ENCODE results near the gene HAP1.

HAP1 gene

DNA sequence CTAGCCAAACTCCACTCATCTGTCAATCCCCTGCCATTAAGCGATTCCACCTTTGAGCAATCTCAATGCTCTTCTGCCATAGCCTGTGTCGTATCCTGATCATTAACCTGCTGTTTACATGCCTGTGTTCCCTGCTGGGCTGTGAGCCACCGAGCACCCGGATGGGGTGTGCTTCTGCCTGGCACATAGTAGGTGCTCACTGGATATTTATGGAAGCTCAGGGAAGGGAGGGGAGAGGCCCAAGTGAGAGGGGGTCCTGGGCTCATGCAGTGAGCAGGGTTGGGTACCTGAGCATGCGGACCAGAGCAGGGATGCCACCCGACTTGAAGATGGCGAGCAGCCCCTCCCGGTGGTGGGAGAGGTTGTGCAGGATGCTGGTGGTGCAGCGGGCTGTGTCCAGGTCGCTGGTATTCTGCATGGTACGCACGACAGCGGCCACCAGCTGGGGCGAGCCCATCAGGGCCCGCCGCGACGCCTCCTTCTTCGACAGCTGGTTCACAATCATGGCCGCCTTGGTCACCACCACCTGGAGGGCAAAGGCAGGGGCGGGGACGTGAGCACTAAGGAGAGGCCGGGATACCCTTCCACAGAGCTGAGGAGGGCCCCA is 34.3 kb upstream of the HAP1 start:
- Histone ChIP-seq H3K9me3 (replicated peaks in 1 of 11) (no peaks in the 10 kb centered on the region), H4K20me1 (peaks cover 45 to 89% (median 69%) of the 10 kb centered on the region in 11 experiments), H3K9ac (no peak overlapping the region), H3K4me1 (peaks cover 18 to 26% (median 22%) of the 10 kb centered on the region in 10 experiments), H3K36me3 (peaks cover 90 to 94% (median 93%) of the 10 kb centered on the region in 11 experiments), H3K27me3 (no peaks in the 10 kb centered on the region), H3K27ac (no peak overlapping the region), H3K4me2 (no peak overlapping the region), H3K4me3 (no peak overlapping the region)
- no peak for TF ChIP-seq Cebpa-rat (IDR thresholded peaks at IDR 0.05)

- H4K20me1 ChIP-seq, result peaks cover 32 to 89% (median 69%) of the 10 kb centered on the region in 11 experiments
- H3K4me3 ChIP-seq, result no peak overlapping the region
- H3K9ac ChIP-seq, result no peak overlapping the region
- no peaks in the 10 kb centered on the region for H3K27me3 ChIP-seq
- H3K36me3 ChIP-seq, result peaks cover 99 to 100% (median 100%) of the 10 kb centered on the region in 11 experiments
- no peak overlapping the region for H3K4me2 ChIP-seq
- H3K4me1 ChIP-seq, result peaks cover 5 to 13% (median 9%) of the 10 kb centered on the region in 10 experiments; a peak in 19 of 20 replicates
- H3K9me3 ChIP-seq (replicated peaks in 1 of 11), result no peaks in the 10 kb centered on the region
- no peak for TF ChIP-seq Cebpa-rat (IDR thresholded peaks at IDR 0.05)
- no peak overlapping the region for H3K27ac ChIP-seq
These were observed 33.0 kb upstream of the HAP1 start for GRCh38 chr17:41767324-41768042.

DNA sequence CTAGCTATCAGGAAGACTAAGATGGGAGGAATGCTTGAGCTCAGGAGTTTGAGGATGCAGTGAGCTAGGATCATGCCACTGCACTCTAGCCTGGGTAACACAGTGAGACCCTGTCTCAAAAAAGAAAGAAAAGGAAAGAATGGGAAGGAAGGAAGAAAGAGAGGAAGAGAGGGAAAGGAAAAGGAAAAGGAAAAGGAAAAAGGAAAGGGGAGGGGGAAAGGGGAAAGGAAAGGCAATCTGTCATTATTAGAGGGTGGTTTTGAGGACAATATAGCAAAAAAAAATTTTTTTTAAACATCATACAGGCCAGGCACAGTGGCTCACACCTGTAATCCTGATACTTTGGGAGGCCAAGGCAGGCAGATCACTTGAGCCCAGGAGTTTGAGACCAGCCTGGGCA is 31.7 kb upstream of the HAP1 start:
- Histone ChIP-seq H4K20me1 (peaks cover 18 to 82% (median 65%) of the 10 kb centered on the region in 11 experiments; a peak in 21 of 22 replicates), H3K27ac (no peak overlapping the region), H3K4me2 (no peak overlapping the region), H3K4me1 (no peaks in the 10 kb centered on the region), H3K9me3 (replicated peaks in 1 of 11) (no peaks in the 10 kb centered on the region), H3K36me3 (peaks cover 99 to 100% (median 100%) of the 10 kb centered on the region in 11 experiments), H3K4me3 (no peak overlapping the region), H3K27me3 (no peaks in the 10 kb centered on the region), H3K9ac (no peak overlapping the region)
- TF ChIP-seq Cebpa-rat (IDR thresholded peaks at IDR 0.05), result no peak

GRCh38 chr17:41763327-41763726 is 28.9 kb upstream of the HAP1 start:
- no peaks in the 10 kb centered on the region for H3K9me3 ChIP-seq (replicated peaks in 1 of 11)
- no peaks in the 10 kb centered on the region for H3K27me3 ChIP-seq
- no peak overlapping the region for H3K4me2 ChIP-seq
- peaks cover 0 to 72% (median 45%) of the 10 kb centered on the region in 11 experiments; a peak in 18 of 22 replicates for H4K20me1 ChIP-seq
- TF ChIP-seq Cebpa-rat (IDR thresholded peaks at IDR 0.05), result no peak
- H3K27ac ChIP-seq, result no peak overlapping the region
- no peaks in the 10 kb centered on the region for H3K4me1 ChIP-seq
- H3K36me3 ChIP-seq, result peaks cover 95 to 100% (median 100%) of the 10 kb centered on the region in 11 experiments
- H3K4me3 ChIP-seq, result no peak overlapping the region
- H3K9ac ChIP-seq, result peak overlapping the region in 1 of 11 experiments; percentile 9; a peak in 1 of 22 replicates

DNA sequence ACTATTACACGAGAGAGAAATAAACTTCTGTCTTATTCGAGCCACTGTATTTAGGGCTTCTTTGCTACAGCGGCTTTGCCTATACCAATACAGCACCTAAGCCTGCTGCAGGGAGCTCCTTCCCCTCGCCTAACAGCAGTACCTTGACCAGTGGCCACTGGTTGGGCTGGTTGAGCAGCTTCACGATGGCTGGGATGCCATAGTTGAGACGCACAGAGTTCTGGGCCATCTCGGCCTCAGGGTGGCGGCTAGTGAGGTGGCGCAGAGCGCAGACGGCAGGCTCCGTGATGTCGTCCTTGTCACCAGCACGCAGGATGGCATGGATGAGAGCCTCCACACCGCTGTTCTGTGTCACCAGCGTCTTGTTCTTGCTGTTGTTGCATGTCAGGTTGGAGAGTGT is 28.4 kb upstream of the HAP1 start:
- H3K27me3 ChIP-seq, result no peaks in the 10 kb centered on the region
- H3K4me2 ChIP-seq, result no peak overlapping the region
- H4K20me1 ChIP-seq, result peaks cover 0 to 71% (median 47%) of the 10 kb centered on the region in 11 experiments; a peak in 19 of 22 replicates
- H3K4me1 ChIP-seq, result no peaks in the 10 kb centered on the region
- H3K4me3 ChIP-seq, result no peak overlapping the region
- TF ChIP-seq Cebpa-rat (IDR thresholded peaks at IDR 0.05), result no peak
- H3K27ac ChIP-seq, result no peak overlapping the region
- H3K9ac ChIP-seq, result peak overlapping the region in 1 of 11 experiments; percentile 9; a peak in 1 of 22 replicates
- no peaks in the 10 kb centered on the region for H3K9me3 ChIP-seq (replicated peaks in 1 of 11)
- peaks cover 95 to 100% (median 100%) of the 10 kb centered on the region in 11 experiments for H3K36me3 ChIP-seq

DNA sequence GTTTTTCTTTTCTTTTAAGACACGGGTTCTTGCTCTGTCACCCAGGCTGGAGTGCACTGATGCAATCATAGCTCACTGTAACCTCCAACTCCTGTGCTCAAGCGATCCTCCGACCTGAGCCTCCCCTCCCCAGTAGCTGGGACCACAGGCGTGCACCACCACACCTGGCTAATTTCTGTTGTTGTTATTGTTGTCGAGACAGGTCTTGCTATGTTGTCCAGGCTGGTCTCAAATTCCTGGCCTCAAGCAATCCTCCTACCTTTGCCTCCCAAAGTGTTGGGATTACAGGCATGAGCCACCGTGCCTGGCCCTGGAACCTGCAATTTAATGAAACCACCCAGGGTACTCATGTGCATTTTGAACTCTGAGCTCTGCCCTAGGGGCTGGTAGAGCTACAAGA is 27.9 kb upstream of the HAP1 start:
- no peak overlapping the region for H3K4me2 ChIP-seq
- no peaks in the 10 kb centered on the region for H3K27me3 ChIP-seq
- peaks cover 95 to 100% (median 100%) of the 10 kb centered on the region in 11 experiments for H3K36me3 ChIP-seq
- H3K9me3 ChIP-seq (replicated peaks in 1 of 11), result no peaks in the 10 kb centered on the region
- H4K20me1 ChIP-seq, result peaks cover 0 to 70% (median 49%) of the 10 kb centered on the region in 11 experiments; a peak in 19 of 22 replicates
- H3K9ac ChIP-seq, result no peak overlapping the region
- H3K4me3 ChIP-seq, result no peak overlapping the region
- TF ChIP-seq Cebpa-rat (IDR thresholded peaks at IDR 0.05), result no peak
- H3K27ac ChIP-seq, result no peak overlapping the region
- H3K4me1 ChIP-seq, result no peaks in the 10 kb centered on the region

DNA sequence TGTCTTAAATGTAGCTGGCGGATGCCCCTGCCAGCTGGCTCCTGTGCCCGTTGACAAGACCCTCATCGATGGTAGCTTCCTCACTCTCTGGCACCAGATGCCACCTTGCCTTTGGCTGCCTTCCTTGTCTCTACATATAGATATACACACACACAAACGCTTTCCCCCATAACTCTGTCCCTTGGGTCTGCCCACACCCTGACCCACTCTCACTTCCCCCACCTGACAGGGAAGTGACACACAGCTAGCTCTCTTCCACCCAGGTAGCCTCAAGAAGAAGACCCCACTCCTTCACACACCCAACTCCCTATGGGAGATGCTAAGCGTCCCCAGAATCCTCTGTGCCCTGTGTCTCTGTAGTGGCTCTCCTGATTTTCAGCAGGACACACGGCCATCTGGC is 26.4 kb upstream of the HAP1 start:
- no peak for TF ChIP-seq Cebpa-rat (IDR thresholded peaks at IDR 0.05)
- no peak overlapping the region for H3K9ac ChIP-seq
- no peaks in the 10 kb centered on the region for H3K27me3 ChIP-seq
- no peaks in the 10 kb centered on the region for H3K4me1 ChIP-seq
- no peak overlapping the region for H3K27ac ChIP-seq
- no peak overlapping the region for H3K4me2 ChIP-seq
- H3K36me3 ChIP-seq, result peaks cover 95 to 100% (median 100%) of the 10 kb centered on the region in 11 experiments
- no peaks in the 10 kb centered on the region for H3K9me3 ChIP-seq (replicated peaks in 1 of 11)
- no peak overlapping the region for H3K4me3 ChIP-seq
- peaks cover 0 to 77% (median 58%) of the 10 kb centered on the region in 11 experiments; a peak in 19 of 22 replicates for H4K20me1 ChIP-seq

DNA sequence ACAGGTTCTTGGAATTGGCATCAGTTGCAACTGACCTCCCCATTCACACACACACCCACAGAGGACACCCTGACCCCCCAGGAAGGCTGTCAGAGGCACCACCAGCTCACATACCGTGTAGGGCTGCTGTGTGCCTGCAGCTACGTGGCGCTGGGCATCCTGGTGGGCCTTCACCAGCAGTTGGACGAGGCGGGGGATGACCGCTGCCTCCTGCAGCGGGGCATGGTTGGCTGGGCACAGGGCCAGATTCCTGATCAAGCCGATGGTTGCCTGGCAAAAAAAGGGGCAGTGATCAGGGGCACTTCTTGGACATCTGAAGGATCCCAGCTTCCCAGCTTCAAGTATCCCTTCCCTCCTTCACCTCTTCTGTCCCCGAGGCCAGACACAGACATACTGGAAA is 24.2 kb upstream of the HAP1 start:
- H3K36me3 ChIP-seq, result peaks cover 94 to 100% (median 99%) of the 10 kb centered on the region in 11 experiments
- TF ChIP-seq Cebpa-rat (IDR thresholded peaks at IDR 0.05), result no peak
- no peak overlapping the region for H3K27ac ChIP-seq
- H3K4me3 ChIP-seq, result no peak overlapping the region
- H3K4me2 ChIP-seq, result no peak overlapping the region
- H3K27me3 ChIP-seq, result no peaks in the 10 kb centered on the region
- H3K9me3 ChIP-seq (replicated peaks in 1 of 11), result no peaks in the 10 kb centered on the region
- H4K20me1 ChIP-seq, result peaks cover 0 to 77% (median 65%) of the 10 kb centered on the region in 11 experiments; a peak in 20 of 22 replicates
- peaks cover 0 to 8% (median 0%) of the 10 kb centered on the region in 10 experiments; a peak in 3 of 20 replicates for H3K4me1 ChIP-seq
- H3K9ac ChIP-seq, result no peak overlapping the region

DNA sequence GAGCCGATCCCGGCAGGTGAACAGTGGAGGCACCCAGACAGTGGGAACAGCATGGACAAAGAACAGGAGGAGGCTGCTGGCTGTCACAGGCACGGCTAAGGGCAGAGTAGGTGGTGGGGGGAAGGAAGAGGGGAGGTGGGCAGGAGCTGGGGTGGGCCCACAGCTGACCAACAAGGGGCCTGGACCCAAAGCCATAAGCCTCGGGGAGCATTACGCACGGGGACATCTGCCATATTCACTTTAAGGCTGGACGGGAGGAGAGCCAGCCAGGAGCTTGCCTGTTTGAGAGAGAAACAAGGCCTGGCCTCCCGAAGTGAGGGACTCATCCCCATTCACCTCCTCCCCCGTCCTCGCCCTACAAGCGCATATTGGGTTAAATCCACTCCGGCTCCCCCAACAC is 19.6 kb upstream of the HAP1 start:
- Histone ChIP-seq H4K20me1 (peaks cover 0 to 56% (median 44%) of the 10 kb centered on the region in 11 experiments; a peak in 18 of 22 replicates), H3K27me3 (no peaks in the 10 kb centered on the region), H3K36me3 (peaks cover 54 to 80% (median 71%) of the 10 kb centered on the region in 11 experiments), H3K4me1 (peaks cover 0 to 27% (median 7%) of the 10 kb centered on the region in 10 experiments; a peak in 8 of 20 replicates), H3K27ac (no peak overlapping the region), H3K4me3 (no peak overlapping the region), H3K9me3 (replicated peaks in 1 of 11) (no peaks in the 10 kb centered on the region), H3K9ac (no peak overlapping the region), H3K4me2 (no peak overlapping the region)
- no peak for TF ChIP-seq Cebpa-rat (IDR thresholded peaks at IDR 0.05)
